A549 treated with CpdA at 1 μM for 4 hours (cell line): ENCODE measurements around the gene ALG1. TPM values are rescaled to one million over a fixed set of nuclear protein-coding genes. Genes with fewer than 3 reads are reported as not detected.

Source experiments
- total RNA-seq: library from RNA; stranded (reverse); fragments of 200-300 nt; extraction: Qiagen RNA extraction; gene quantifications from 5 replicates; pipeline ENCODE4 v1.2.3, GENCODE V29; 2022; ENCODE audit warnings: low read depth

The ALG1 gene
- total RNA-seq: 30.8 to 39.6 TPM (median 37.7 TPM) in 5 replicates

DNA sequence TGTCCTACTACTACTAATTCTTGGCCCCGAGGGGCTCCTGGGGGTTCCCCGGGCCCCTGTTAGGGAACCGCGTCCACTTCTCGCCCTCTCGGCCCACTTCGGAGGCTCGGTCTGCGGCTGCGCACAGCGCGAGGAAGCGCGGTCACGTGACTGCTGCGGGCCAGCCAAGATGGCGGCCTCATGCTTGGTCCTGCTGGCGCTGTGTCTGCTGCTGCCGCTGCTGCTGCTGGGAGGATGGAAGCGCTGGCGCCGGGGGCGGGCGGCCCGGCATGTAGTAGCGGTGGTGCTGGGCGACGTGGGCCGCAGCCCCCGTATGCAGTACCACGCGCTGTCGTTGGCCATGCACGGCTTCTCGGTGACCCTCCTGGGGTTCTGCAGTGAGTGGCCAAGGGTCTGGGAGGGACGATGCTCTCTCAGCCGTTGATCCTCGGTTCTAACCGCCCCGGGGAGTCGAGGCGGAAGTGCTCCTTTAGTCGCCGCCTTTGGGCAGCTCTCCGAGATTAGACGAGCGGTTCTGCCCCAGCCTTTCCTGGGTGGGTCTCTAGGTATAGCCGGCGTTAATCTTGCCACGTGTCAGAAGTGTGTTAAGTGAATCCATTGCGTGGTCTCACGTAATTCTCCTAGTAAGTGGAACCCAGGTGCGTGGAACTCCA, at the start of gene ALG1:
Gene ALG1 (plus strand): TSS at position 163 of the 653 bp plus-strand sequence. CDS start 7 bp downstream, at position 170.

DNA sequence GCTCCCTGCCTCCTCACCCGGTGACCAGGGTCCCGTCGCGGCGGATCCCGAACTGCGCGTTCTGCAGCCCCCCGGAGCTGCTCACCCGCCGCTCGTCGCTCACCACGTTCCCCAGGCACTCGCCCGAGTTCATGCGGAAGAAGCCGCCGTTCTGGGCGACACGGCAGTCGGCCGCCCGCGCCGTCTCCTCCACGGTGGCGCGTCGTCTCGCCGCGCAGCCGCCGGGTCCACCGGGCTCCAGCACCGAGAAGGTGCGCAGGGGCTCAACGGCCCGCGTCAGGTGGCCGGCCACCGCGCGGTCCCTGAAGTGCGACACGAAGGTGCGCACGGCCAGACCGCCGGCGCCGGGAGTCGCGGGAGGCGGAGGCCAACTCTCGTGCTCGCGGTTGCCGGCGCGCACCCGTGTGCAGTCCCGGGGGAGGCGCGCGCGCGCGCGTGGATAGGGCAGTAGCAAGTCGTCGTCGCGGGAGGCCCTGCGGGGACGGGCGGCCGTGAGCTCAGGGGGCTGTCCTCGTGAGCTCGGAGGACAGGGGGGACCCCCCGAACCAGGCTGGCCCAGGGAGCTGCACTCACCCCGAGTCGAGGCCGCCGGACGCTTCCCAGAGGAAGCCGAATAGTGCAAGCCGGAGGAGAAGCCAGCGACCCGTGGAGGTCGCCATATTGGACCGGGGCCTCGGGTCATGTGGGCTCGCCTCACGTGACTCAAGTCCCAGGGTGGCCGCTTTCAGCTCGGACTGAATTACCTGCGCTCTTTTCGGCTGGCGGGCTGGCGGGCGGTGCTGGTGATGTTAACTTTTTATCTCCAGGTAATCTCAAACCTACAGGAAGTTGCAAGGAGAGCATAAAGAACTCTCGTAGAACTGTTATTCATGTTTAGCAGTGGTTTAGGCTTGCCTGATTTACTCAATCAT, 38.1 kb upstream of the ALG1 start, which contains the start of gene NAGPA:
Gene NAGPA (minus strand): TSS at position 680 of the 911 bp plus-strand sequence. CDS start 21 bp downstream, at position 659.

DNA sequence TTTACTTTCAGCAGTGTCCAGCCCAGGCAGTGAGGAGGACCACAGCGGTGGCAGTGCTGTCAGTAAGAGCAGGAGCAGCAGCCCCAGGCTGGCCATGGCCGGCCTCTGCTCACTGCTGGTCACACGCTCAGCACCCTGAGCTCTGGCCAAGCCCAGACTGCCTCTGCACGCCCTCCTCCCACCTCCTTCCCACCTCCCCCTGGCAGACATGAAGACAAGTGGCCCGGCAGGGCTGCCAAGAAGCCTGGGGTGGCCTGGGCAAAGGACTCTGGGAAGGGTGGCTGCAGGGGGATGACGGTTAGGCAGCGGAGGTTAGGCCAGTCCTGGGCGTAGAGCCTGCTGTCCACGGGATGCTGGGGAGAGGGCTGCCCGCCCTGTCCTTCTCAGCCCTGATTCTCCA, 5.8 kb upstream of the ALG1 start, which contains the start of gene C16orf89:
Gene C16orf89 (minus strand): TSS at position 144 of the 400 bp plus-strand sequence. CDS start 48 bp downstream, at position 96.

DNA sequence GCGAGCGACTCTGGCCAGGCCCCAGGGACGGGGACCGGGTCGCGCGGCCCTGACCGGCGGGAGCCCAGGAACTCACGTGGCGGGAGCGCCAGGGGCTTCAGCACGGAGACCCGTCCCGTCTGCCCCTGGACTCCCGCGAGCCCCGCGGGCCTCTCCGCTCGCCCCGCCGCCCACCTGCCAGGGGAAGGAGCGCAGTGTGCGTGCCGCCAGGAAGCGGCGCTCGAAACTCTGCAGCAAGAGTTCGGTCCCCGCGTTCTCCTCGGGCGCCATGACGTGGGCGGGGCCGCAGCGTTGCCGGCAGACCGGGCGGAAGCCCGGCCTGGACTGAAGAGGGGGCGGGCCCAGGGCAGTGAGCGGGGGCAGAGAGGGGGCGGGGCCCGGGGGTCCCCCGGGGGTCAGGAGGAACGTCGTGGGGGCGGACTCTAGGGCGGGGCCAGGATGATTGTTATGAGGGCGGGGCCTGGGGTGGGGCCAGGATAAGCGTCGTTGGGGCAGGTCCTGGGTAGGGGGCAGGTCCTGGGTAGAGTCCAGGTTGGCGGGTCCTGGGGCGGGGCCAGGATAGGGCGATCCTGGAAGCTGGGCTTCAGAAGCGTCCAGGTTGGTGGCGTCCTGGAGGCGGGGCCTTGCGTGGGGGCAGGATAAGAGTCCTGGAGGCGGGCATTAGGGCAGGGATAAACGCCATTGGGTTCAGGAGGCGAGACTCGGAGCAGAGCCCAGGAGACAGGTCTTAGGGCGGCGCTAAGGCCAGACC, 26.0 kb downstream of the ALG1 start, which contains the start of gene EEF2KMT:
Gene EEF2KMT (minus strand): TSS at position 326 of the 751 bp plus-strand sequence. CDS start 56 bp downstream, at position 270.

Other genes with a start within 250 kb of the ALG1 start
- 40.2 to 49.2 TPM (median 44.3 TPM) in 5 replicates for gene GLYR1, start 224.6 kb upstream of the ALG1 start, total RNA-seq
- gene UBN1, start 224.4 kb upstream of the ALG1 start, total RNA-seq: 26.4 to 29.5 TPM (median 29.3 TPM) in 5 replicates
- 2.4 to 2.5 TPM (median 2.4 TPM) in 5 replicates for gene PPL, start 134.7 kb upstream of the ALG1 start, total RNA-seq
- 0.02 to 0.12 TPM (median 0.04 TPM) in 4 of 5 replicates, not detected in the other for gene SEC14L5, start 113.5 kb upstream of the ALG1 start, total RNA-seq
- 12.3 to 19.4 TPM (median 17.5 TPM) in 5 replicates for gene NAGPA, start 37.9 kb upstream of the ALG1 start, total RNA-seq
- not detected in 5 replicates for gene C16orf89, start 5.9 kb upstream of the ALG1 start, total RNA-seq
- 18.4 to 30.6 TPM (median 28.4 TPM) in 5 replicates for gene EEF2KMT, start 26.0 kb downstream of the ALG1 start, total RNA-seq